DOHH2 (cell line): ENCODE measurements around the gene TSPAN17.

Experiments used
- H3F3A ChIP-seq: fragments of 200-600 bp; sonication (generic), shearing (Covaris generic); 2 replicates; pipeline ENCODE4 v1.6.0; 2016; ENCODE audit warnings: antibody characterized with exemption, mild to moderate bottlenecking; ENCODE audit not compliant: control insufficient read depth, insufficient read depth
- H3K27ac ChIP-seq: fragments of 200-600 bp; sonication (generic); 2 replicates; pipeline ENCODE4 v1.5.1; 2014; ENCODE audit warnings: low read depth, mild to moderate bottlenecking, low read length, moderate library complexity
- H3K27me3 ChIP-seq: fragments of 200-600 bp; sonication (generic); 2 replicates; pipeline ENCODE4 v1.6.1; 2014; ENCODE audit warnings: mild to moderate bottlenecking, low read length, mixed read lengths; ENCODE audit not compliant: control insufficient read depth
- H3K36me3 ChIP-seq: fragments of 200-600 bp; sonication (generic); 2 replicates; pipeline ENCODE4 v1.6.1; 2014; ENCODE audit warnings: mild to moderate bottlenecking, low read length, moderate library complexity, mixed read lengths; ENCODE audit not compliant: control insufficient read depth
- H3K4me1 ChIP-seq: fragments of 200-600 bp; sonication (generic); 2 replicates; pipeline ENCODE4 v1.6.1; 2014; ENCODE audit warnings: mild to moderate bottlenecking, low read length, mixed read lengths; ENCODE audit not compliant: control insufficient read depth
- H3K4me2 ChIP-seq: fragments of 200-600 bp; sonication (generic); 2 replicates; pipeline ENCODE4 v1.6.0; 2014; ENCODE audit warnings: mild to moderate bottlenecking, low read length, moderate library complexity
- H3K4me3 ChIP-seq: fragments of 200-600 bp; sonication (generic); 2 replicates; pipeline ENCODE4 v1.5.1; 2014; ENCODE audit warnings: mild to moderate bottlenecking, low read length, mixed read lengths
- H3K79me2 ChIP-seq: fragments of 200-600 bp; sonication (generic); 2 replicates; pipeline ENCODE4 v1.6.1; 2014; ENCODE audit warnings: mild to moderate bottlenecking, low read length, mixed read lengths; ENCODE audit not compliant: control insufficient read depth
- H3K9me2 ChIP-seq: fragments of 200-600 bp; sonication (generic); replicated peaks from 2 replicates; pipeline ENCODE4 v1.6.1; 2014; ENCODE audit warnings: mild to moderate bottlenecking, low read length, mixed read lengths; ENCODE audit not compliant: control insufficient read depth
- H3K9me3 ChIP-seq: fragments of 200-600 bp; sonication (generic); 2 replicates; pipeline ENCODE4 v1.6.1; 2014; ENCODE audit warnings: antibody characterized with exemption, low read length, mixed read lengths; ENCODE audit not compliant: control insufficient read depth, insufficient read depth
- H4K20me1 ChIP-seq: fragments of 200-600 bp; sonication (generic); 2 replicates; pipeline ENCODE4 v1.6.0; 2014; ENCODE audit warnings: low read depth, mild to moderate bottlenecking, antibody characterized with exemption, low read length, moderate library complexity; ENCODE audit not compliant: control insufficient read depth, insufficient read depth
- EZH2phosphoT487 ChIP-seq: fragments of 200-600 bp; sonication (generic); IDR thresholded peaks from 2 replicates; pipeline ENCODE4 v1.6.1; 2017; ENCODE audit warnings: borderline replicate concordance, mild to moderate bottlenecking, antibody characterized with exemption, low read length, moderate library complexity, mixed read lengths
- TF ChIP-seq, protein P1 (sequence below): fragments of 200-600 bp; sonication (generic); IDR thresholded peaks from one replicate; pipeline ENCODE4 v1.5.1; 2014; ENCODE audit warnings: antibody characterized with exemption, mild to moderate bottlenecking, low read depth, low read length; ENCODE audit not compliant: poor library complexity, severe bottlenecking

The TSPAN17 gene

DNA sequence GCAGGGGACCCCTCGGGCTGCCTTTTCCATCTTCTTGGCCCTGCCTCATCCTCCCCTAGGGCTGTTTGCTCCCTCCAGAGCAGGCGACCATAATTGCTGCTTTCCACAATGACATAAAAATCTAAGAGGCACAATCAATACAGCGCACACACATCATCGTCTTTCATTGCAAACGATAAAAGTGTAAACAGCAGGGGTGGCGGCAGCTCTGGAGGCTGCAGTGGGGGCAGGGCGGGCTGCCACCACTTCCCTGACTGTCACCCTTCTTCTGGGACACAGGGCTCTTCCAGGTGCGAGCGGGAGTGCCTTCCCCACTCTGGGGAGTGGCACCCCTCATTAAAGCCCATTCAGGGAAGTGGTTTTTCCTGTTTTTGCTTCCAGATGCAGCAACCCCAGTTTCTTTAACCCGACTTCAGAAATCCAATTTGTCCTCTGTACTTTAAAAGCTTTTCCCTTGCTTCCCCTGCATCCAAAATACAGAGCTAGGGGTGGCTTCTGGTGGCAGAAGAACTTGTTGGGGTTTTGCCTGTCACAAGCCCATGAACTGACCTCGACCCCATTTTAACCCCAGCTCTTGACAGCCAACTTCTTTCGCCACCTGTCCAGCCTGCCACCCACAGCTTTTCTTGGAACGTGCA is 45.7 kb downstream of the TSPAN17 start:
- Histone ChIP-seq H3K9me3 (no peaks in the 10 kb centered on the region), H3K4me1 (no peaks in the 10 kb centered on the region), H3F3A (no peaks in the 10 kb centered on the region), H3K4me2 (no peak overlapping the region), H3K27ac (no peak overlapping the region), H3K36me3 (no peaks in the 10 kb centered on the region), H3K79me2 (no peaks in the 10 kb centered on the region), H3K27me3 (peaks cover 51% of the 10 kb centered on the region), H4K20me1 (no peaks in the 10 kb centered on the region), H3K4me3 (no peak overlapping the region), H3K9me2 (no peaks in the 10 kb centered on the region)
- no peak for TF ChIP-seq EZH2phosphoT487
- TF ChIP-seq, protein P1, sequence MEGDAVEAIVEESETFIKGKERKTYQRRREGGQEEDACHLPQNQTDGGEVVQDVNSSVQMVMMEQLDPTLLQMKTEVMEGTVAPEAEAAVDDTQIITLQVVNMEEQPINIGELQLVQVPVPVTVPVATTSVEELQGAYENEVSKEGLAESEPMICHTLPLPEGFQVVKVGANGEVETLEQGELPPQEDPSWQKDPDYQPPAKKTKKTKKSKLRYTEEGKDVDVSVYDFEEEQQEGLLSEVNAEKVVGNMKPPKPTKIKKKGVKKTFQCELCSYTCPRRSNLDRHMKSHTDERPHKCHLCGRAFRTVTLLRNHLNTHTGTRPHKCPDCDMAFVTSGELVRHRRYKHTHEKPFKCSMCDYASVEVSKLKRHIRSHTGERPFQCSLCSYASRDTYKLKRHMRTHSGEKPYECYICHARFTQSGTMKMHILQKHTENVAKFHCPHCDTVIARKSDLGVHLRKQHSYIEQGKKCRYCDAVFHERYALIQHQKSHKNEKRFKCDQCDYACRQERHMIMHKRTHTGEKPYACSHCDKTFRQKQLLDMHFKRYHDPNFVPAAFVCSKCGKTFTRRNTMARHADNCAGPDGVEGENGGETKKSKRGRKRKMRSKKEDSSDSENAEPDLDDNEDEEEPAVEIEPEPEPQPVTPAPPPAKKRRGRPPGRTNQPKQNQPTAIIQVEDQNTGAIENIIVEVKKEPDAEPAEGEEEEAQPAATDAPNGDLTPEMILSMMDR = no peak

DNA sequence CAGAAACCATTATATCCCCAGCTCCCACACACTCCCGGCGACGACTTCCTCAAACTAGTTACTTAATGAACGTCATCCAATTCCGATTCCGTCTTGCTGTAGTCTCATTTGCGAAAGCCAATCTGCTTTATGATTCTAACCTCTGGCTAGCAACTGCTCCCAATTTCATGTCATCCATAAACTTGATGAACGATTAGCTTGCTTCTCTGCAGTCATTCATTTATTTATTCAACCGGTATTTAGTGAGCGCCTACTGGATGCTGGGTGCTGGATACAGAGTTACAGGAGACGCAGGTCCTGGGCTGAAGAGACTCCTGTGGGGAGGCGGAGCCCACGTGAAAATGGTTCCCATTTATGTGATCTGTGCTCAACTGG is 46.2 kb downstream of the TSPAN17 start:
- no peaks in the 10 kb centered on the region for H3K36me3 ChIP-seq
- no peaks in the 10 kb centered on the region for H3F3A ChIP-seq
- TF ChIP-seq, protein P1 = no peak
- no peak for TF ChIP-seq EZH2phosphoT487
- H3K4me1 ChIP-seq = no peaks in the 10 kb centered on the region
- no peaks in the 10 kb centered on the region for H3K9me2 ChIP-seq
- H3K27ac ChIP-seq = no peak overlapping the region
- H4K20me1 ChIP-seq = no peaks in the 10 kb centered on the region
- H3K27me3 ChIP-seq = peaks cover 51% of the 10 kb centered on the region
- H3K79me2 ChIP-seq = no peaks in the 10 kb centered on the region
- no peak overlapping the region for H3K4me2 ChIP-seq
- H3K4me3 ChIP-seq = no peak overlapping the region
- H3K9me3 ChIP-seq = no peaks in the 10 kb centered on the region

DNA sequence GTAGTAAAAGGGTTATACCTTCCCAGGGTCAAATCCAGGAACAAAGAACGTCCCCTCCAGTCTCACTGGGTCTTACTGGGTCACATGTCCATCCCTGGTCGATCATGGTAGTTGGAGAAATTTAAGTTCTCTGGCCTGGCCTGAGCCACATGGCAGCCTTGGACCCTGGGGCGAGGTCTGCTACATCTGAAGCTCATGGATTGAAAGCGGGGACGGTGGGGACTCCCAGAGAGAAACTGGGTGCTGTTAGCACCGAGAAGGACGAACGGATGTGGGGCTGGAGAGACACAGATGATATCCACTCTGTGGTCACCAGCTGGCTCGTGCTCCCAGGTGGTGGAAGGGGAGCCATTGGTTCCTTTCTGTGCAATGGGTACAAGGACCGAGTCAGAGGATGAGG is 46.9 kb downstream of the TSPAN17 start:
- H3K27ac ChIP-seq = no peak overlapping the region
- H3K4me1 ChIP-seq = no peaks in the 10 kb centered on the region
- H3K4me3 ChIP-seq = no peak overlapping the region
- TF ChIP-seq EZH2phosphoT487 = no peak
- TF ChIP-seq, protein P1 = no peak
- H3K4me2 ChIP-seq = no peak overlapping the region
- H3F3A ChIP-seq = no peaks in the 10 kb centered on the region
- no peaks in the 10 kb centered on the region for H3K9me3 ChIP-seq
- no peaks in the 10 kb centered on the region for H4K20me1 ChIP-seq
- peaks cover 51% of the 10 kb centered on the region for H3K27me3 ChIP-seq
- no peaks in the 10 kb centered on the region for H3K9me2 ChIP-seq
- H3K79me2 ChIP-seq = no peaks in the 10 kb centered on the region
- H3K36me3 ChIP-seq = no peaks in the 10 kb centered on the region
